ENCODE data around the gene SPAG8. TPM values are rescaled to one million over a fixed set of nuclear protein-coding genes. Genes with fewer than 3 reads are reported as not detected.

The SPAG8 gene
- total and polyA plus RNA-seq, 2 donors (not counting 1 experiment from before 2014, with no cell fraction given) = 2.0 to 5.4 TPM

DNA sequence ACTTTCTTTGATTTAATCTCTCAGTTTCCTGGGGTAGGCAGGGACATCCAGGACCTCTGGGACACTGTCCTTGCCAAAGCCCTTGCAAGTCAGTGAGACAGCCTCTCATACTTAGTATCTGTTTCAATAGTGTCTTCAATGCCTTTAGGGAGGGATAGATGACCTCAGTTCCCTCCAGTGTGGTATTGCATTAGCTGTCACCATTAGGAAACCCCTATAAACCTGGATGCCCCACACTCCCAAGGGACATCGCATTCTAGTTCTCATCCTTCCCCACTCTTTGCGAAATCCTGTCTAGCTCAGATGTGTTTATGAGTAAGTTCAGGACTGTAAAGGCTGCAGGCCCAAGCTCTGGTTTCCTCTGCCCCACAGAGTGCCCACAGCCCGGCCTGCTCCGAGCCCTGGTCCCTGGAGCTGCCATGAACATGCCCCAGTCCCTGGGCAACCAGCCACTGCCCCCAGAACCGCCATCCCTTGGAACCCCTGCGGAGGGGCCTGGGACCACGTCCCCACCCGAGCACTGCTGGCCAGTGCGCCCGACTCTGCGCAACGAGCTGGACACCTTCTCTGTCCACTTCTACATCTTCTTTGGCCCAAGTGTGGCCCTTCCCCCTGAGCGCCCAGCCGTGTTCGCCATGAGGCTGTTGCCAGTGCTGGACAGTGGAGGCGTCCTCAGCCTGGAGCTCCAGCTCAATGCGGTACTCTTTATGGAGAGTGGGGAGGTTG lies 30.1 kb upstream of the SPAG8 start:
- H3K36me3 ChIP-seq (replicated peaks in 1 of 2; ENCODE audit: control extremely low read depth in 1 of 2, control insufficient read depth in 1 of 2, extremely low read depth in 1 of 2, insufficient read depth in 2 of 2, low read length in 1 of 2) = no peaks in the 10 kb centered on the region
- H3K27ac ChIP-seq (ENCODE audit: low read length in 2 of 2) = no peak overlapping the region
- Mint-ChIP-seq H3K9me3 (ENCODE audit: insufficient read depth) (no peaks in the 10 kb centered on the region), H3K27ac (no peak overlapping the region), H3K27me3 (no peaks in the 10 kb centered on the region), H3K4me1 (peaks cover 59% of the 10 kb centered on the region), H3K4me3 (no peak overlapping the region)
- WGBS (ENCODE audit: insufficient coverage) = 96% methylated on average over 14 of the region's 17 CpGs
- no peaks in the 10 kb centered on the region for H4K20me1 ChIP-seq (ENCODE audit: control insufficient read depth, insufficient read depth, low read length, poor library complexity, severe bottlenecking)
- H3K9ac ChIP-seq (ENCODE audit: low read length) = no peak overlapping the region
- TF ChIP-seq, protein P1, sequence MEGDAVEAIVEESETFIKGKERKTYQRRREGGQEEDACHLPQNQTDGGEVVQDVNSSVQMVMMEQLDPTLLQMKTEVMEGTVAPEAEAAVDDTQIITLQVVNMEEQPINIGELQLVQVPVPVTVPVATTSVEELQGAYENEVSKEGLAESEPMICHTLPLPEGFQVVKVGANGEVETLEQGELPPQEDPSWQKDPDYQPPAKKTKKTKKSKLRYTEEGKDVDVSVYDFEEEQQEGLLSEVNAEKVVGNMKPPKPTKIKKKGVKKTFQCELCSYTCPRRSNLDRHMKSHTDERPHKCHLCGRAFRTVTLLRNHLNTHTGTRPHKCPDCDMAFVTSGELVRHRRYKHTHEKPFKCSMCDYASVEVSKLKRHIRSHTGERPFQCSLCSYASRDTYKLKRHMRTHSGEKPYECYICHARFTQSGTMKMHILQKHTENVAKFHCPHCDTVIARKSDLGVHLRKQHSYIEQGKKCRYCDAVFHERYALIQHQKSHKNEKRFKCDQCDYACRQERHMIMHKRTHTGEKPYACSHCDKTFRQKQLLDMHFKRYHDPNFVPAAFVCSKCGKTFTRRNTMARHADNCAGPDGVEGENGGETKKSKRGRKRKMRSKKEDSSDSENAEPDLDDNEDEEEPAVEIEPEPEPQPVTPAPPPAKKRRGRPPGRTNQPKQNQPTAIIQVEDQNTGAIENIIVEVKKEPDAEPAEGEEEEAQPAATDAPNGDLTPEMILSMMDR (IDR thresholded peaks at IDR 0.05) = no peak
- TF ChIP-seq EZH2 (IDR thresholded peaks at IDR 0.05; ENCODE audit: borderline replicate concordance, insufficient read depth, low read depth, low read length, poor library complexity, severe bottlenecking) = no peak
- intact Hi-C loops (cut with micrococcal nuclease) = no loop called here
- DNase-seq (no peak), ATAC-seq (ENCODE audit: low read depth) (no peak)
- CTCF ChIA-PET = interaction anchor here (0.7 to 1.4 kb wide), 3 partner anchors 15 to 173 kb away, joined by 3 to 10 read pairs (median 6); no protein-coding TSS in a partner anchor
- H3K4me3 ChIP-seq (ENCODE audit: control extremely low read depth in 1 of 5, extremely low read depth in 1 of 5, insufficient read depth in 1 of 5, low read depth in 2 of 5, low read length in 4 of 5) = no peak overlapping the region
- H3K4me1 ChIP-seq (ENCODE audit: control insufficient read depth in 2 of 2, insufficient read depth in 2 of 2, low read length in 2 of 2) = peaks cover 57 to 65% of the 10 kb centered on the region in 2 donors
- H2AFZ ChIP-seq (ENCODE audit: insufficient read depth, low read depth, low read length, poor library complexity, severe bottlenecking) = no peak overlapping the region
- no peaks in the 10 kb centered on the region for H3K9me3 ChIP-seq (ENCODE audit: control extremely low read depth in 1 of 3, control insufficient read depth in 2 of 3, insufficient read depth in 1 of 3, low read length in 2 of 3)
- POLR2A ChIA-PET = no interaction called here
- peak overlapping the region; percentile 35 for H3K4me2 ChIP-seq (replicated peaks; ENCODE audit: low read depth, low read length, poor library complexity, severe bottlenecking)
- peaks cover 3% of the 10 kb centered on the region for H3K79me2 ChIP-seq (ENCODE audit: control insufficient read depth, insufficient read depth, low read length)
- no peaks in the 10 kb centered on the region for H3K27me3 ChIP-seq (replicated peaks in 1 of 4; ENCODE audit: control extremely low read depth in 1 of 4, control insufficient read depth in 3 of 4, insufficient read depth in 4 of 4, low read length in 3 of 4)

- Histone ChIP-seq H3K36me3 (replicated peaks in 1 of 2; ENCODE audit: control extremely low read depth in 1 of 2, control insufficient read depth in 1 of 2, extremely low read depth in 1 of 2, insufficient read depth in 2 of 2, low read length in 1 of 2) (no peaks in the 10 kb centered on the region), H3K9me3 (ENCODE audit: control extremely low read depth in 1 of 3, control insufficient read depth in 2 of 3, insufficient read depth in 1 of 3, low read length in 2 of 3) (no peaks in the 10 kb centered on the region), H4K20me1 (ENCODE audit: control insufficient read depth, insufficient read depth, low read length, poor library complexity, severe bottlenecking) (no peaks in the 10 kb centered on the region), H3K4me2 (replicated peaks; ENCODE audit: low read depth, low read length, poor library complexity, severe bottlenecking) (no peak overlapping the region), H3K4me1 (ENCODE audit: control insufficient read depth in 2 of 2, insufficient read depth in 2 of 2, low read length in 2 of 2) (peaks cover 51 to 59% of the 10 kb centered on the region in 2 donors), H3K9ac (ENCODE audit: low read length) (no peak overlapping the region), H3K27me3 (replicated peaks in 1 of 4; ENCODE audit: control extremely low read depth in 1 of 4, control insufficient read depth in 3 of 4, insufficient read depth in 4 of 4, low read length in 3 of 4) (no peaks in the 10 kb centered on the region), H3K79me2 (ENCODE audit: control insufficient read depth, insufficient read depth, low read length) (peaks cover 3% of the 10 kb centered on the region), H3K27ac (ENCODE audit: low read length in 2 of 2) (no peak overlapping the region), H3K4me3 (ENCODE audit: control extremely low read depth in 1 of 5, extremely low read depth in 1 of 5, insufficient read depth in 1 of 5, low read depth in 2 of 5, low read length in 4 of 5) (no peak overlapping the region), H2AFZ (ENCODE audit: insufficient read depth, low read depth, low read length, poor library complexity, severe bottlenecking) (no peak overlapping the region)
- no peak for DNase-seq
- WGBS (ENCODE audit: insufficient coverage) = 100% methylated on average over 2 of the region's 5 CpGs
- no peak for TF ChIP-seq EZH2 (IDR thresholded peaks at IDR 0.05; ENCODE audit: borderline replicate concordance, insufficient read depth, low read depth, low read length, poor library complexity, severe bottlenecking)
- no peak for ATAC-seq (ENCODE audit: low read depth)
- Mint-ChIP-seq H3K9me3 (ENCODE audit: insufficient read depth) (no peaks in the 10 kb centered on the region), H3K27me3 (no peaks in the 10 kb centered on the region), H3K4me3 (no peak overlapping the region), H3K4me1 (peaks cover 53% of the 10 kb centered on the region), H3K27ac (no peak overlapping the region)
- POLR2A ChIA-PET = no interaction called here
- intact Hi-C loops (cut with micrococcal nuclease) = no loop called here
- CTCF ChIA-PET = interaction anchor here (0.7 to 1.4 kb wide), 4 partner anchors 15 to 172 kb away, joined by 3 to 10 read pairs (median 4); no protein-coding TSS in a partner anchor
Measured at GRCh38 chr9:35841645-35841900, 29.5 kb upstream of the SPAG8 start.

All from B cell (primary cell).